GM18511 (cell line): ENCODE data around the gene CCDC12.
A peak's percentile ranks its signal among the peaks of the same experiment; 100 is the strongest.
"Not testable (repeated sequence)": the region's sequence is repeated elsewhere in the genome, so short reads cannot be mapped to it uniquely, and the experiment has no call there.

Experiments
- ATAC-seq: cut with Tn5 transposase; IDR thresholded peaks from one replicate; pipeline ENCODE4 v1.9.1; 2021; ENCODE audit warnings: mild to moderate bottlenecking, moderate library complexity; ENCODE audit not compliant: unreplicated experiment

Gene CCDC12

DNA sequence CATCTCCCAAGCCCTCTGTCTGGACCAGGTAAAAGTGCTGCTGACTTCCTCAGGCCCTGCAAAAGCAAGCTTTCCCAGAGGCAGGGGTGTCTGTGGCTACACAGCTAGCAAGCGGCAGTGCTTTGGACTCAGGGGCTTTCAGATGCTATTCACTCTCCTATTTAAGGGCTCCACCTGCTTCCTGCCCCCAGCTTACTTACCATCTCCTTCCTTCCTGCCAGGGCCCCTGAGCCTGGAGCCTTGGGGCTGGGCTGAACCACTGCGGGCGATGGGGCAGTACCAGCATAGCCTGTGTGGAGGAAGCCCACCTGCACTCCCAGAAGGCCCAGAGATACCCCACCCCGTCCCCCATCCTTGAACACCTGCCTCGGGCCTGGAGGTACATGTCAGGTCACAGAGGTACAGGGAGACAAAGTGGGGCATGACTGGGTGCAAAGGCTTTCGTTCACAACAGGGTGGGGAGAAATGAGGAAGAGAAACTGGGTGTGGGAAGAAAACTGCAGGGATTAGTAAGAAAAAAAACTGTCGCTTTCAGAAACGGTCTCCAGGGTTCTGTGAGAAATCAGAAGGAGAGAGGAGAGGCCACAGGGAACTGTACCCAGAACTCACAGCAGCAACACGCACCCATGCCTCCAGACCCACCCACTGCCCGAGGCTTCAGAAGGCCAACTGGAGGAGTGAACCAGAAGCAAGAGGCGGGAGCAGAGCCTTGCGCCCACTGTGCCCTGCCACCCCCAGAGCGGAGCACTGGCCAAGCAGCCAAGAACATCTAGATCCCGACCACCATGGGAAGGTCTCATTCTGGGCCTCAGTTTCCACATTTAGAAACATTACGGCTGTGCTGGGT lies 49.5 kb downstream of the CCDC12 start:
- peak; percentile 71 for ATAC-seq

DNA sequence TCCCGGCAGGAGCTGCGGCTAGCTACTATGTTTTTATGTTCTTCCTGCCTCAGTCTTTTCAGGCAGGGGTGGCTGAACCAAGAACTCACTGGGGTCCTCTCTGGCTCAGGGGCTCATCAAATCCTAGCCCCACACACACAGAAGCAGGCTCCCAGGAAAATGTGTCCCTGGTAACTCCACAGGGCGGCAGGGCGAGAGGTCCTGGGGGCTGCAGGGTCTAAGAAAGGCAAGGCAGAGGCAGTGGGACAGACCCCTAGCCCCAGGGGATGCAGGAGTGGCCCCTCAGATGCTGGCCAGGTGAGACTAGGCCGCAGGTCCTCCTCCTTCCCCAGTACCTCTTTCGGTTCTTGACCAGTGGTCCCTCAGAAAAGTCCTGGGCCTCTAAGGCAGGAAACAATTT lies 50.1 kb downstream of the CCDC12 start:
- no peak for ATAC-seq

DNA sequence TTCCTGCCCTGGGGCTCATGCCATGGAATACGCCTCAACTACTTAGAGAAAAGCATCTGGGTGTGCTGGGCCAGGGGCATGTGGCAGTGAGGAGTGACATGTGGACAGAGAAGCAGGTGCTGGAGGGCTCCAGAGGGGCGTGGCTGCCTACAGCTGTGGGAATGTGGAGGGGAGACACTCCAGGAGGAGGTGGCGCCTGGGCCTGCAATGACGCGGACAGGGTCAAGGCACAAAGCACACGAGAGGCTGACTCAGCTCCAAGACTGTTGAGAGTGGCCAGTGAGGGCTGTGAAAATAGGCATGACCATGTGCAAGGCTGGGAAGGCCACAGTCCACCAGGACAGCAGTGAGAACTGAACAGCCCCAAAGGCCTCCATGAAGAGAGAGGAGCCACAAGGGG lies 50.5 kb downstream of the CCDC12 start:
- no peak for ATAC-seq

DNA sequence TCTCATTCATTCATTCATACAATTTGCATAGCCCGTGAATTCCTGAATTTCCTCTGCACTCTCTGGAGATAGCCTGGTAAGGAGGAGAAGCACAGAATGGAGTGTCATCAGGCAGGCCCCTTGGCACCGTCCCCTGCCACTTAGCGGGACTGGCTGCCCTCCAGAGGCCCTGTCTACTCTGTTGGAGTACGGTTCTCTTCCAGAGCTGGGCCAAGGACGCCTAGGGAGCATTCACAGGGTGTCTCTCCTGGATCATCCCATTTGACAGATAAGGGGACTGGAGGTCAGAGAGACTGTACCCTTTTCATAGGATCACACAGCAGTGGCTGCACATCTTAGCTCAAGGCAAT lies 51.0 kb downstream of the CCDC12 start:
- ATAC-seq, result no peak

DNA sequence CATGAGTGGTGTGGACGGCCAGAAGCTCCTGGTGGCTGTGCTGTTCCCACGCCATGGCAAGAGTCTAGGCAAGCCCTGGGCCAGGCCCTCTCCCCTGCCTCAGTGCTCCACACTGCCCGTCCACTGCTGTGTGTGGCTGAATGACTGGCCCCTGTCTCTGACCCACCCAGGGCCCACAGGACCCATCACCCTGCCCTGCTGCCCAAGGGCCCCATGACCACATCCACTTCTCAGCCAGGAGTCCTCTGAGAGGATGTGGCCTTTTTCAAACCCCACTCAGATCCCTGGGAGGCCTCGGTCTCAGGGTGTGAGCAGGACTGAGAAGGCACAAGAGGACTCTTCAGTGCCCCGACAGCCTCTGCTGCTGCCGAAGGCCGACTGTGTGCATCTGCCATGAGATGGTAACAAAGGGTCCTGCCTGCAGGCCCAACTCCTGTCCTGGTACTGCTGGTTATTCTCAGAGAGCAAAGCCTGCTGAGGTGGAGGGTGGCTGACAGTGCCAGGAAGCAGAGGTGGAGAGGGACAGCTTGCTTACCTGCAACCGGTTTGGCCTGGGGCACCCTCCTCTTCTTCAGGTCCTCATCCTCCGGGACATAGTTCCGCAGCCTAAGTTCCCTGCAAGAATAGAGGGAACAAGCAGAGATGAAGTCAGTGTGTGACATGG lies 51.5 kb downstream of the CCDC12 start:
- ATAC-seq, result no peak

DNA sequence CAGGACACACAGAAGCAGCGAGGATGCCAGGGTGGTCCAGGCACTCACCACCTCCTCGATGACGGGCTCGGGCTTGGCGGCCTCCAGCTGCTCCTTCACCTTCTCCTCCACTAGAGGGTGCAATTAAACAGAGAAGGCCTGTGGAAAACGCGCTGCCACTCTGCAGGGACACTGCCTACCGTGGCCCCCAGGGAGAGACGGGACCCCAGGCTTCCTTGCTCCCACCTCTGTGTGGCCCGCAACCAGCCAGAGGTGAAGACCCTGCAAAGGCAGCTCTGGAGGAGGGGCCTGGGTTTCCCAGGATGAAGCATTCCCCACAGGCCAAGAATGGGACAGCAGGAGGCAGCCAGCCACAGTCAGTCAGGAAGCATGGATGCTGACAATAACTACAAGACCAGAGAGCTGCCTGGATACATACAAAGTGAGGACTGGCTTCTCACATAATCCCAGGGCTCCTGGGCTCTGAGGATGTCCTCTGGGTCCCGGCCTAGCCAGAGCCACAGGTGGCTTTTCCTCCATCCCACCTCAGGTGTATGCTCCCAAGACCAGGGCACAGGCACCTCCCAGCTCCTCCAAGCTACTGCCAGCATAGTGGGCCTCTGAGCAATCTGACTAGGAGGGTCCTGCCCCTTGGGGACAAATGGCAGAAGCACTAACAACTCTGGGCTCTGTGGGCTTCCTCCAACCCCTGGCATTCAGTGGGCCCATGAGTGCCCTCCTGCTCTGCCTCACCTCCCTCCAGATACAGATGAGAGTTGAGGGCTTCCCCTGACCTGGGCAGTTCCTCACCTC lies 52.8 kb downstream of the CCDC12 start:
- no peak for ATAC-seq

DNA sequence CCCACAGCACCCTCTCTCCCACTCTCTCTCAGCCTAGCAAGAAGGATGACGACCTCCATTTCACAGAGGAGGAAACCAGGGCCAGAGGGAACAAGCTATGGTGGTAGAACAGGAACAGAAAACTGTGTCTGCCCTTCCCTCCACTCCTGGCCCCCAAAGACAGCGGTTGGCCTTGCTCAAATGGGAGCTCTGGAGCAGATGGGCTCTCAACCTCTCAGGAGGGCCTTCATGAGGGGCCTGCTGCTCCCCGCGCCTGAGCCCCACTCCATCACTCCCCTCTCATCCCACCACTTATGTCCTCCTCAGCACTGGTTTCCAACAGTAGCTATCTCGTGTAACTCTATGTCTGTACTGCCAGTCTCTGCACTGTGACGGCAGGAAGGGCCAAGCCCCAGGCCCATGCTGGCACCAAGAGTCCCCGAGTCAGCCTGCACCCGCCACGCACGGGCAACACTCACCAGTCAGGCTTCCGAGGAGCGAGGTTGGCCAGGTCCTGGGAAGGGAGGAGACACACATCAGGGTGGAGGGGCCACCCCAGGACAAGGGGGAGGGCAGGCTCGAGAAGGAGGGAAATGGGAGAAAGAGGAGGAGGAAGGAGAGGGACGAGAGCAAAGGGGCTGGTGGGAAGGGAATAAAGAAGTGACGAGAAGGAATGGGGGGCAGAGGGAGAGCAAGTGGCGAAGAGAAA lies 53.5 kb downstream of the CCDC12 start:
- no peak for ATAC-seq

DNA sequence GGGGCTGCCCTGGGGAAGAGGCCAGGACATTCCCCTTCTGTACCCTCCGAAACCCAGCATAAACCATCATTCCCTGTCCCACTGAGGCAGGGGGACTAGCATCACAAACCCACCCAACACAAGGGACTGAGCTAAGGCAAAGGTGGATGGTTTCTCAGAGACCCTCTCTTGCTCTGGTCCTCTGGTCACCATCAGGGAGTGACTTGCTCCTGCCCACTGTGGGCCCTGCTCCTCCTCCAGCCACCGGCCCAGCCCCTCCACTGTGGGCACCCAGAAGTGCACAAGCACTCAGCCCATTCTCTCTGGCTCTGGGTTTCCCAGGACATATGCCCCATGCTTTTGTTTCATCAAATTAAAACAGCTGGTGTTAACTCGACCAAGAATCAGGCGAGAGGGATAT lies 54.1 kb downstream of the CCDC12 start:
- ATAC-seq, result no peak

DNA sequence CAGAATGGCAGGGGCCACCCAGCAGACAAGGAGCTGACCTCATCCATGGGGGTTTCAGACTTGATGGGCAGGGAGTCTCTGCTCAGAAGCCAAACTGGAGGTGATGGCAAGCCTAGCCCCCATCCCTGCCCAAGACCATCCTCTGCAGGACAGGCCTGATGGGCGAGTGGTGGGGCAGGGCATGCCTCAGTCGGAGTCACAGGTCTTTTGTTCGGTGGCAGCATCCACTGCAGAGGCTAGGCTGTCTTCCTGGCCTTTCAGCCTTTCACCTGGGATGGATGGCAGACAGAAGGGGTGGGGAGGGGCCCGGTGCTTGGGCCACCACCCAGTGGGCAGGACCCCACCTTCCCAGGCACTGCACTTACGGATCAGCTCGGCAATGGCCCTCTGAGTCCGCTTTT lies 54.7 kb downstream of the CCDC12 start:
- ATAC-seq, result no peak

DNA sequence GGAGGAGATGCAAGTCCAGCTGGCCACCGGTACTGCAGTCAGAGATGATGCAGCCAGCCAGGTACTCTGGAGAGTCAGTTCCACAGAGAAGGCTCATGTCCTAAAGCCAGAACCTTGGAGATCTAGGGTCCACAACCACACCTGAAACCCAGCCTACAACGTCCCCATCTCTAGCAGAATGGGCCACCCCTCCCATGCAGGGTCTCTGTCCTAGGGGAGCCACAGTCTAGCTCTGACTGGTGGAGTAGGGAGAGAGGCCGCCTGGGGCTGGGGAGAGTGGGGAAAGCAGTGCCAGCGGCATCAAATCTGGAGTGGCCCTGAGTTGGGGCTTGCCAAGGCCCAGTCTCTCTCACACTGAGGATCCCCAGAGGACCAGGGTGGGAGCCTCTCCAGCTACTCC lies 55.5 kb downstream of the CCDC12 start:
- ATAC-seq, result no peak

DNA sequence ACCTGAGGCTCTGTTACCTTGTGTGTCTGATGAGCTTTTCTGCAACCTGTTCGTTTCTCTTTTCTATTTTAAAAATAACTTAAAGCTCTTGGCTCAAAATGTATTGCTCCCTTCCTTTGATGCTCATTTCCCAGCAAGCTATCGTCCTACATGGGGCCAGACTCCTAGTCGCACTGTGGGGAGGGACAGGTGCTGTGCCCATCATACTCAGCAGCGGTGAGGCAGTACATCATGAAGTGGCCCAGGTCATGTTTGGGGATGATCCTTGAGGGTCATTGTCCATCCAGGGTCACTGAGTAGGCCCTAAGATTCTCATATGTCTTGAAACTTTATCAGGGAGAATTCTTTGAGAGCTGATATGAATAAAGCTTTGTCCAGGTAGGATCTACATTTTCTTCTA lies 57.9 kb downstream of the CCDC12 start:
- ATAC-seq, result no peak

DNA sequence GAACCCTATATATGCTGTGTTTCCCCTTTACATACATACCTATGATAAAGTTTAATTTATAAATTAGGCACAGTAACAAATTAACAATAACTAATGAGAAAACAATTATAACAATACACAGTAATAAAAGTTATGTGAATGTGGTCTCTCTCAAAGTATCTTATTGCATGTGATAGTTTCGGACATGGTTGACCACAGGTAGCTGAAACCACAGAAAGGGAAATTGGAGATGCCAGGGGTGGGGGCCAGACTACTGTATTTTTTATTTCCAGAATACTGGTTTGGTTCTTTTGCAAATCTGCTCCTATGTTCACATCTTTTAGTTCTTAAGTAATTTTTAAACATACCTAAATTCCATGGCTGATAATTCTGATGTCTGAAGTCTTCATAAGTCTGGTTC lies 58.3 kb downstream of the CCDC12 start:
- ATAC-seq, result no peak

DNA sequence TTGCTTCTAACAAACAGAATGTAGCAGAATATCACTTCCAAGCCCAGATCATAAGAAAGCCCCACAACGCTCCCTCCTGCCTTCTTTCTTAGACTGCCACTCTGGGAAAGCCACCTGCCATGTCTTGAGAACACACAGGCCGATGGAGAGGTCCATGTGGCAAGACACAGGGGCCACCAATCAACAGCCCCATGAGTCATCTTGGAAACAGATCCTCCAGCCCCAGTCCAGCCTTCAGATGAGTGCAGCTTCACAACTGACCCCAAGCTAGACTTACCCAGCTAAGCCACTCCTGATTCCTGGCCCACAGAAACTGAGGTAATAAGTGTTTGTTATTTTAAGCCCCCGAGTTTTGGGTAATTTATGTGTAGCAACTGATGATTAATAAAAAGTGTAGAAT lies 59.3 kb downstream of the CCDC12 start:
- ATAC-seq, result no peak

DNA sequence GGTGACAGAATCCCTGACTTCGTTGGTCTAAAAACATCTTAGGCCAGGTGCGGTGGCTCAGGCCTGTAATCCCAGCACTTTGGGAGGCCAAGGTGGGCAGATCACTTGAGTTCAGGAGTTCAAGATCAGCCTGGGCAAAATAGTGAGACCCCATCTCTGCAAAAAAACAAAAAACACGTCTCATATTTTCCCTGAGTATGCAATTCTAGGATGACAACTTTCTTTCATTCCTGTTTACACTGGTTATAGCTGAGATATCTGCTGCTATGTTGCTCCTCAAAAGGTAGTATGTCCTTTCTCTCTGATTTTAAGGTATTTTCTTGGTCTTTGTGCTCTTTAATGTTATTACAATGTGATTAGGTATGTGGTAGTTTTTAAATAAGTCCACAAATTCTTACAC lies 59.7 kb downstream of the CCDC12 start:
- ATAC-seq, result no peak

DNA sequence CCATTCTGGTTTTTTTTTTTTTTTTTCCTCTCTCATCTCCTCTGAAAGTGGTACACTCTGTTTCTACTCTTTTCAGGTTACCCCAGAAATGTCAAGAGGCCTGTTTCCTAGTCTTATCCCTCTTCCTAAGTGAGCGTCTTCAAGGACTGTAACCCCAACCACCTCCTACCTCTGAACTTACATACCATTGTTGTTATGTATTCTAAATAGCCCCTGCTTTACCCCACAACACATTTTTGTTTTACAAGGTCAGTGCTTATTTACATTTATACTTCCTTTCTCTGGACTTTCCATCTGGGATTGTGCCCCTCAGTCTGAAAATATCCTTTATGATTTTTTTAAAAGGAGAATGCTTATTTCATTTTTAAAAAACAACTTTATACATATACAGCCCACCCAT lies 60.3 kb downstream of the CCDC12 start:
- ATAC-seq, result no peak

DNA sequence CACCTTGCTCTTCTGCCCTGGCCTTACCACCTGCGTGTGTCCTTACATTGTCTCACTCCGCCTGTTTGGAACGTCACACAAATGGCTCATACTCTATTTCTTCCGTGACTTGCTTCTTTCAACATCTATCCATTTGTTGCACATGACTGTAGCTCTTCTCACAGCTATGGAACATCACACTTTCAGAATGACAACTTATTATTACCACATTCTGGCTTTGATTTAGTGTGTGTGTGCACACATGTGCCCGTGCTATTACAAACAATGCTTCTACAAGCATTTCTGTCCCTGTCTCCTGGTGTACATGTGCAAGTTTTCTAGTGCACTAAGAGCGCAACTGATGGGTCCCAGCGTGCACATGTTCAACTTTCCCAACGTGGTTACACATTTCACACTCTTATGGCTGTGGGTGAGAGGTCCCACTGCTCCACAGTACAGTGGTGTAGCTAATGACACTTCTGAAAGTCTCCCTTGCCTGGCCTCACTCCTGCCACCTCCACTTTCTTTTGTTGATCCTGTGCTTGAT lies 61.2 kb downstream of the CCDC12 start:
- ATAC-seq, result no peak

DNA sequence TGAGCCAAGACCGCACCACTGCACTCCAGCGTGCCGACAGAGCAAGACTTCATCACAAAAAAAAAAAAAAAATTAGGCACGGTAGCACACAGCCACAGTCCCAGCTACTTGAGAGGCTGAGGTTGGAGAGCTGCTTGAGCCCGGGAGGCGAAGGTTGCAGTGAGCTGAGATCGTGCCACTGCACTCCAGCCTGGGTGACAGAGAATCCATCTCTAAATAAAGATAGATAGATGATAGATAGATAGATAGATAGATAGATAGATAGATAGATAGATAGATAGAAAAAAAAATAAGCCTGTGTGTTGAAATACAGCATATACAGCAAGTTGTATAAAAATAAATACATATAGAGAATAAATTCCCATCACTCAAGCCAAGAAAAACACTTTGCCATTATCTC lies 61.7 kb downstream of the CCDC12 start:
- no peak for ATAC-seq

DNA sequence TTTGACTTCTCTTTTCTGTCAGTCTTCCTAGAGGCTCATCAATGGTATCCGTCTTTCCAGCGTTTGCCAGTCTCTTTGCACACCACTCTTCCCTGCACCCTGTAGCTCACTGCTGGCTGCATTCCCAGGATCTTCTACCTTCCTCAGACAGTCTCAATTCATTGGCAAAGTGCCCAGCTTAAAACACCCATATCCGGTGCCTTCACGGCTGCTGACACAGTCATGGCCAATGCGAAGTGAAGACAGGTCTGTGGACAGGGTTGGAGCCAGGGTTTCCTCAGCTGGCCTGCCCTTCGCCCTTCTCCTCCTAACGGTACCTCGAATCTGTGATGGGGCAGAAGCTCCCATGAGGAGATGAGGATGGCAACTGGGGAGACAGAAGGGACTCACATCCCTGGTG lies 62.9 kb downstream of the CCDC12 start:
- no peak for ATAC-seq

DNA sequence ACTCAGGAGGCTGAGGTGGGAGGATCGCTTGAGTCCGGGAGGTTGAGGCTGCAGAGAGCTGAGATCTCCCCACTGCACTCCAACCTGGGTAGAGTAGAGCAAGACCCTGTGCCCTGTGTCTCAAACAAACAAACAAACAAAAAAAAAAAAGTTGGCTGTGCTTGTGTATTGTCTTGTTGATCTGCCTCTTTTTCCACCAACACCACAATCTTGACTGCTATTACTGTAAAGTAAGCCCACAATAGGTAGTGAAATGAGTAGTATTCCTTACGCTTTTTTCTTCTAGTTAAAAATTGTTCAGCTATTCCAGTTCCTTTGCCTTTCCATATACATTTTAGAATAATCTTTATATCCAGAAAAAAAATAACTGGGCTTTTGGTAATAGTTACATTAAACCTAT lies 63.6 kb downstream of the CCDC12 start:
- no peak for ATAC-seq

DNA sequence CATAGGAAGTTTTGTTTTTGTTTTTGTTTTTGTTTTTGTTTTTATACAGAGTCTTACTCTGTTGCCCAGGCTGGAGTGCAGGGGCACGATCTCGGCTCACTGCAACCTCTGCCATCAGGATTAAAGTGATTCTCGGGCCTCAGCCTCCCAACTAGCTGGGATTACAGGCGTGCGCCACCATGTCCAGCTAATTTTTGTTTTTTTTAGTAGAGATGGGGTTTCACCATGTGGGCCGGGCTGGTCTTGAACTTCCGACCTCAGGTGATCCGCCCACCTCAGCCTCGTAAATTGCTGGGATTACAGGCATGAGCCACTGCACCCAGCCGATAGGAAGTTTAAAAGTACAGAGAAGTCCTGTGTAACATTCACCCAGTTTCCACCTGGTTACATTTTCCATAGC lies 65.6 kb downstream of the CCDC12 start:
- not testable (repeated sequence) for ATAC-seq

DNA sequence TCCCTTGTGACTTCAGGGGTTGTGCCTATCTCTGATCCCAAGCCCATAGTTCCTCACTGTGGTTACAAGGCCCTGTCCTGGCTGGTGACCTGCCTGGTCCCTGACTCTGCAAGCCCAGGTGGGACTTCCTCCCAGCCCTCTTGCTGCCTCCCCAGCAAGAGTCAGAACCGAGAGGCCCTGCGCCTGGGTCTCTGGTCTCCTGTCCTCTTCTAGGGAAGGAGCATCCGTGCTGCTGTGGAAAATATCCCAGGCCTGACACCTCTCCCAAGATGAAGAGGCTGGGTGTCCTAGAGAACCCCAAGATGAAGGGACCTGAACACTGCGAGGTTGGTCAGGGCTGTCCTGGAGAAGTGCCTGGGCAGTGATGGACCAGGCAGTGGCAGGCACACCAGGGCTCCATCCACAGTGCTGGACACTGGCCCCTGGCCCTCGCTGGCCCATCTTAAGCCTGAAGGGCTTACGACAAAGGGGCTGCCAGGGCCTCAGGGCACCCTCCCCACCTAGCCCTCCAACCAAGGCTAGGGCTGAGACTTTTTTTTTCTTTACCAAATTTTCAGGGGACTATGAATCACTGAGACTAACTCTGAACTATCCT lies 66.3 kb downstream of the CCDC12 start:
- no peak for ATAC-seq
